ENCODE results near the gene RRP36.

DNA sequence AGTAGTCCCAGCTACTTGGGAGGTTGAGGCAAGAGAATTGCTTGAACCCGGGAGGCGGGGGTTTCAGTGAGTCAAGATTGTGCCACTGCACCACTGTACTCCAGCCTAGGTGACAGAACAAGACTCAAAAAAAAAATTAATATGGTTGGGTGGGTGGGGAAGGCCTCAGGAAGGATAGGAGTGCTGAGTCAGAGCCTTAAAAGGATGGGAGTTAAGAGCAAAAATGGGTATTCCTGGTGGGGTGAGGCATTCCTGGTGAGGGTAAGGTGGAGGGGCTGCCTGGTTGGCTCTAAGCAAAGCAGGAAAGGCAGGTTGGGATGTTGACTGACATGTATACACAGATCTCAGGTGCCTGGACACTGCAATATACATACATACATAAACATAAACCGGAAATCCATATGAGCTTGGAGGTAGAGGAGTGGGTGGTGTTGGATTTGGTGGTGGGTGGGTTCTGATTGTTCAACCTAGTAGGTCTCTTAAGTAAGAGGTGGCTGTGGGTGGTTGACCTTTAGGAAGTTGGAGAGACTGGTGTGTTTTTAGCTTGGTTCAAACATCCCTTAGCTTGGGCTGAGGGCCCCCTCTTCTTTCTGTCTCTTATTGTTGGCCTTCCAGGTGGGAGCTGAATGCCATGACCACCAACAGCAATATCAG is 1.2 kb upstream of the RRP36 start:
- no peak for TF ChIP-seq POLR2A (IDR thresholded peaks at IDR 0.05)
- TF ChIP-seq POLR2AphosphoS5 (IDR thresholded peaks at IDR 0.05), result no peak
